SK-N-SH (cell line): ENCODE data around the gene AXIN1. TPM values are rescaled to one million over a fixed set of nuclear protein-coding genes. Genes with fewer than 3 reads are reported as not detected.
A peak's percentile ranks its signal among the peaks of the same experiment; 100 is the strongest.

Experiments used
- CTCF ChIA-PET: fragments of 300-600, 350-600 bp; formaldehyde crosslinking; extraction: SDS; loops from one replicate; lab custom pipeline; 2021; lab: Yijun Ruan, JAX
- POLR2A ChIA-PET: fragments of 350-600 bp; sonication (Branson Sonifier 250); formaldehyde crosslinking; extraction: SDS; loops from one replicate; lab custom pipeline; 2020; ENCODE audit warnings: antibody characterized with exemption, inconsistent platforms; lab: Yijun Ruan, JAX
- DNase-seq: peaks from one replicate; pipeline ENCODE4 v3.0.0; 2012
- H2AFZ ChIP-seq: fragments of 200-600 bp; sonication (generic); 2 replicates; pipeline ENCODE4 v1.8.1; 2016; ENCODE audit warnings: antibody characterized with exemption, mild to moderate bottlenecking, low read depth
- H3F3A ChIP-seq: fragments of 200-600 bp; sonication (generic); replicated peaks from 2 replicates; pipeline ENCODE3; 2016; ENCODE audit warnings: antibody characterized with exemption, mild to moderate bottlenecking; ENCODE audit not compliant: insufficient read depth
- H3K27ac ChIP-seq, 2 experiments: fragments of 200-500 bp in 1 of 2; fragments of 200-600 bp in 1 of 2; sonication (Bioruptor generic) in 1 of 2; sonication (generic), shearing (Covaris generic) in 1 of 2; 2 replicates each; pipeline versions ENCODE4 v1.5.1 to v1.6.1; 2014 to 2016; ENCODE audit warnings: low read depth in 2 of 2, inconsistent platforms in 1 of 2, low read length in 1 of 2, mild to moderate bottlenecking in 1 of 2, mixed read lengths in 1 of 2
- H3K27me3 ChIP-seq: fragments of 200-600 bp; sonication (generic), shearing (Covaris generic); 2 replicates; pipeline ENCODE4 v1.6.1; 2016; ENCODE audit warnings: mixed run types; ENCODE audit not compliant: insufficient read depth
- H3K36me3 ChIP-seq, 2 experiments: fragments of 200-500 bp in 1 of 2; fragments of 200-600 bp in 1 of 2; sonication (Bioruptor generic) in 1 of 2; sonication (generic) in 1 of 2; replicated peaks in 1 of 2; 2 replicates each; pipeline versions ENCODE3 to v1.5.1; 2014 to 2016; ENCODE audit warnings: low read length in 1 of 2, mild to moderate bottlenecking in 1 of 2; ENCODE audit not compliant: insufficient read depth in 2 of 2, control insufficient read depth in 1 of 2
- H3K4me1 ChIP-seq, 2 experiments: fragments of 200-500 bp in 1 of 2; fragments of 200-600 bp in 1 of 2; sonication (Bioruptor generic) in 1 of 2; sonication (generic), shearing (Covaris generic) in 1 of 2; 2 replicates each; pipeline versions ENCODE4 v1.5.1 to v1.6.1; 2014 to 2016; ENCODE audit warnings: low read depth in 1 of 2, low read length in 1 of 2, mixed run types in 1 of 2; ENCODE audit not compliant: insufficient read depth in 2 of 2, control insufficient read depth in 1 of 2
- H3K4me2 ChIP-seq: fragments of 200-600 bp; sonication (generic), shearing (Covaris generic); 2 replicates; pipeline ENCODE4 v1.6.1; 2017; ENCODE audit warnings: mixed run types
- H3K4me3 ChIP-seq, 2 experiments: fragments of 200-500 bp in 1 of 2; fragments of 200-600 bp in 1 of 2; sonication (Bioruptor generic) in 1 of 2; sonication (generic), shearing (Covaris generic) in 1 of 2; 2 replicates each; pipeline versions ENCODE4 v1.5.1 to v1.8.1; 2014 to 2016; ENCODE audit warnings: low read depth in 2 of 2, inconsistent platforms in 1 of 2, low read length in 1 of 2, mild to moderate bottlenecking in 1 of 2, mixed read lengths in 1 of 2, moderate library complexity in 1 of 2
- H3K79me2 ChIP-seq: fragments of 200-600 bp; sonication (generic); 2 replicates; pipeline ENCODE4 v1.8.1; 2017; ENCODE audit warnings: mild to moderate bottlenecking; ENCODE audit not compliant: insufficient read depth
- H3K9ac ChIP-seq: fragments of 200-600 bp; sonication (generic); 2 replicates; pipeline ENCODE4 v1.6.1; 2017; ENCODE audit warnings: mixed run types
- H3K9me2 ChIP-seq: fragments of 200-600 bp; sonication (generic); 2 replicates; pipeline ENCODE4 v1.6.1; 2017; ENCODE audit warnings: mixed run types
- H3K9me3 ChIP-seq: fragments of 200-600 bp; sonication (generic); 2 replicates; pipeline ENCODE4 v1.6.1; 2017; ENCODE audit warnings: mixed run types, mild to moderate bottlenecking, moderate library complexity
- H4K20me1 ChIP-seq: fragments of 200-600 bp; sonication (generic); 2 replicates; pipeline ENCODE4 v1.6.1; 2017; ENCODE audit warnings: mild to moderate bottlenecking, mixed run types; ENCODE audit not compliant: insufficient read depth
- CHD2 ChIP-seq: fragments of 150-350 bp; IDR thresholded peaks from 2 replicates; pipeline ENCODE4 v1.6.1; 2018; ENCODE audit warnings: low read length; ENCODE audit not compliant: partially characterized antibody
- CTCF ChIP-seq: fragments of 200-600 bp; sonication (generic); IDR thresholded peaks from 2 replicates; pipeline ENCODE4 v1.6.1; 2017; ENCODE audit warnings: antibody characterized with exemption, mild to moderate bottlenecking, moderate library complexity
- ELF1 ChIP-seq: IDR thresholded peaks from 2 replicates; pipeline ENCODE4 v1.4.0; 2012
- FOXM1 ChIP-seq: IDR thresholded peaks from 2 replicates; pipeline ENCODE4 v1.4.0; 2012; ENCODE audit warnings: low read depth, mild to moderate bottlenecking
- GABPA ChIP-seq: IDR thresholded peaks from 2 replicates; pipeline ENCODE4 v1.4.0; 2012; ENCODE audit warnings: low read depth, mild to moderate bottlenecking
- GATA2 ChIP-seq: sonication (generic); formaldehyde crosslinking; IDR thresholded peaks from 2 replicates; pipeline ENCODE4 v1.5.0; 2020; ENCODE audit warnings: mild to moderate bottlenecking, missing genetic modification reagents
- JUND ChIP-seq: IDR thresholded peaks from 2 replicates; pipeline ENCODE4 v1.4.0; 2012
- MAX ChIP-seq: IDR thresholded peaks from 2 replicates; pipeline ENCODE4 v1.4.0; 2012; ENCODE audit warnings: low read depth
- MEF2A ChIP-seq: IDR thresholded peaks from 2 replicates; pipeline ENCODE4 v1.4.0; 2012; ENCODE audit warnings: low read depth, borderline replicate concordance
- NFIC ChIP-seq: IDR thresholded peaks from 2 replicates; pipeline ENCODE4 v1.4.0; 2012; ENCODE audit warnings: borderline replicate concordance
- NRF1 ChIP-seq: IDR thresholded peaks from 2 replicates; pipeline ENCODE4 v1.6.1; 2012; ENCODE audit warnings: low read depth, mild to moderate bottlenecking, low read length
- POLR2AphosphoS5 ChIP-seq: IDR thresholded peaks from 2 replicates; pipeline ENCODE4 v1.6.1; 2012; ENCODE audit warnings: low read depth, low read length
- RAD21 ChIP-seq: IDR thresholded peaks from 2 replicates; pipeline ENCODE4 v1.6.1; 2012; ENCODE audit warnings: mild to moderate bottlenecking, low read length
- RCOR1 ChIP-seq: fragments of 150-350 bp; IDR thresholded peaks from 2 replicates; pipeline ENCODE4 v1.6.1; 2017; ENCODE audit warnings: antibody characterized with exemption, low read length
- RXRA ChIP-seq: IDR thresholded peaks from 2 replicates; pipeline ENCODE4 v1.4.0; 2012; ENCODE audit warnings: low read depth, mild to moderate bottlenecking, borderline replicate concordance
- SIN3A ChIP-seq: IDR thresholded peaks from 2 replicates; pipeline ENCODE4 v1.6.1; 2012; ENCODE audit warnings: low read depth, mild to moderate bottlenecking, low read length, moderate library complexity, borderline replicate concordance
- SMC3 ChIP-seq: IDR thresholded peaks from 2 replicates; pipeline ENCODE4 v1.6.1; 2012; ENCODE audit warnings: low read depth, low read length, improper control_type of control experiment
- TAF1 ChIP-seq: IDR thresholded peaks from 2 replicates; pipeline ENCODE4 v1.6.1; 2012; ENCODE audit warnings: low read depth, mild to moderate bottlenecking, low read length, moderate library complexity, borderline replicate concordance
- TEAD4 ChIP-seq: IDR thresholded peaks from 2 replicates; pipeline ENCODE4 v1.4.0; 2012; ENCODE audit warnings: mild to moderate bottlenecking, borderline replicate concordance; ENCODE audit not compliant: insufficient read depth
- USF2 ChIP-seq: fragments of 150-350 bp; IDR thresholded peaks from 2 replicates; pipeline ENCODE4 v1.6.1; 2017; ENCODE audit warnings: antibody characterized with exemption, low read length, low read depth, borderline replicate concordance
- YY1 ChIP-seq: IDR thresholded peaks from 2 replicates; pipeline ENCODE4 v1.4.0; 2012; ENCODE audit warnings: low read depth, mild to moderate bottlenecking
- ZBTB33 ChIP-seq: IDR thresholded peaks from 2 replicates; pipeline ENCODE4 v1.4.0; 2012; ENCODE audit warnings: low read depth, borderline replicate concordance
- WGBS: methylation state at CpG from one replicate; pipeline ENCODE4 v1.1.6; 2017; ENCODE audit warnings: low lambda C conversion rate; 5-methylcytosine and 5-hydroxymethylcytosine counted together
- polyA plus RNA-seq, 3 experiments: library from polyadenylated mRNA; depleted of rRNA; stranded (reverse); fragments of >200 nt; gene quantifications; 2 replicates each; pipeline ENCODE4 v1.2.3, GENCODE V29; 2012

AXIN1 gene
- polyA plus RNA-seq, 1 of the 3 experiments (the other 2 are of a cell fraction), result 19.9 TPM

GRCh38 chr16:391885-392335, 39.4 kb upstream of the AXIN1 start:
- no peak overlapping the region for H2AFZ ChIP-seq
- TF ChIP-seq RAD21, result peak; percentile 86
- no peak for TF ChIP-seq YY1
- peak; percentile 57 for TF ChIP-seq SMC3
- TF ChIP-seq ELF1, result no peak
- peak; percentile 30; the same call in 1 of the 2 replicates for TF ChIP-seq RCOR1
- TF ChIP-seq CTCF, result peak; percentile 80
- no peaks in the 10 kb centered on the region for H4K20me1 ChIP-seq
- no peak overlapping the region for H3K27ac ChIP-seq
- ChIA-PET POLR2A (no interaction called here), CTCF (interaction anchor here (0.5 to 2.3 kb wide), 16 partner anchors 9 to 579 kb away, joined by 3 to 15 read pairs (median 4); partner anchors contain the start of genes CAPN15, DECR2, LMF1 and RAB11FIP3)
- no peaks in the 10 kb centered on the region for H3K36me3 ChIP-seq
- 74% methylated on average over 4 of the region's 7 CpGs for WGBS
- peaks cover 0 to 7% of the 10 kb centered on the region in 2 experiments; a peak in 2 of 4 replicates for H3K4me1 ChIP-seq
- H3K79me2 ChIP-seq, result peaks cover 3% of the 10 kb centered on the region; the same call in 1 of the 2 replicates
- no peak overlapping the region; a peak in 1 of 4 replicates for H3K4me3 ChIP-seq
- no peaks in the 10 kb centered on the region for H3K9me2 ChIP-seq
- no peaks in the 10 kb centered on the region for H3K9me3 ChIP-seq
- no peak overlapping the region for H3K9ac ChIP-seq
- H3K27me3 ChIP-seq, result no peaks in the 10 kb centered on the region
- no peak overlapping the region for H3K4me2 ChIP-seq
- H3F3A ChIP-seq, result peaks cover 15% of the 10 kb centered on the region
- peak; percentile 82 for DNase-seq

GRCh38 chr16:389352-389751, 36.8 kb upstream of the AXIN1 start:
- H3K27me3 ChIP-seq, result no peaks in the 10 kb centered on the region
- no peak overlapping the region for H3K4me3 ChIP-seq
- DNase-seq, result no peak
- no peaks in the 10 kb centered on the region for H3K9me2 ChIP-seq
- H4K20me1 ChIP-seq, result no peaks in the 10 kb centered on the region
- no peaks in the 10 kb centered on the region for H3K36me3 ChIP-seq
- H2AFZ ChIP-seq, result no peak overlapping the region
- no peak overlapping the region for H3K9ac ChIP-seq
- CTCF ChIA-PET, result no interaction called here
- WGBS, result 77% methylated on average over 10 of the region's 10 CpGs
- POLR2A ChIA-PET, result no interaction called here
- no peak overlapping the region for H3K27ac ChIP-seq
- no peak overlapping the region for H3K4me2 ChIP-seq
- H3K4me1 ChIP-seq, result no peaks in the 10 kb centered on the region
- TF ChIP-seq YY1, result no peak
- no peak for TF ChIP-seq TAF1
- no peak for TF ChIP-seq ZBTB33
- TF ChIP-seq JUND, result no peak
- no peak for TF ChIP-seq MEF2A
- TF ChIP-seq TEAD4, result no peak
- no peak for TF ChIP-seq MAX
- no peak for TF ChIP-seq POLR2AphosphoS5
- no peak for TF ChIP-seq RXRA
- TF ChIP-seq NFIC, result no peak
- TF ChIP-seq SMC3, result no peak
- no peak for TF ChIP-seq SIN3A
- no peak for TF ChIP-seq GABPA
- TF ChIP-seq USF2, result no peak
- no peak for TF ChIP-seq RAD21
- TF ChIP-seq GATA2 (CRISPR knock-in tag), result no peak
- no peak for TF ChIP-seq CHD2
- TF ChIP-seq FOXM1, result no peak
- TF ChIP-seq NRF1, result no peak
- no peaks in the 10 kb centered on the region for H3K79me2 ChIP-seq
- H3F3A ChIP-seq, result peaks cover 4% of the 10 kb centered on the region
- H3K9me3 ChIP-seq, result no peaks in the 10 kb centered on the region
